HG02610 (cell line): Measurements from ENCODE around the gene AMH.

Experiments
- ATAC-seq: cut with Tn5 transposase; IDR thresholded peaks from one replicate; pipeline ENCODE4 v1.9.1; 2021; ENCODE audit warnings: mild to moderate bottlenecking, moderate library complexity; ENCODE audit not compliant: unreplicated experiment

AMH gene

GRCh38 chr19:2282862-2283237 is 33.7 kb downstream of the AMH start:
- ATAC-seq = no peak

GRCh38 chr19:2283835-2284507 is 34.8 kb downstream of the AMH start:
- no peak for ATAC-seq

- ATAC-seq = no peak
These were observed 37.4 kb downstream of the AMH start for GRCh38 chr19:2286402-2287140.

GRCh38 chr19:2287585-2288337 is 38.6 kb downstream of the AMH start:
- ATAC-seq = no peak

- ATAC-seq = no peak
These were observed 39.3 kb downstream of the AMH start for GRCh38 chr19:2288338-2288817.

GRCh38 chr19:2288818-2289713 is 39.9 kb downstream of the AMH start:
- no peak for ATAC-seq

GRCh38 chr19:2289714-2290435 is 40.8 kb downstream of the AMH start:
- ATAC-seq = no peak

DNA sequence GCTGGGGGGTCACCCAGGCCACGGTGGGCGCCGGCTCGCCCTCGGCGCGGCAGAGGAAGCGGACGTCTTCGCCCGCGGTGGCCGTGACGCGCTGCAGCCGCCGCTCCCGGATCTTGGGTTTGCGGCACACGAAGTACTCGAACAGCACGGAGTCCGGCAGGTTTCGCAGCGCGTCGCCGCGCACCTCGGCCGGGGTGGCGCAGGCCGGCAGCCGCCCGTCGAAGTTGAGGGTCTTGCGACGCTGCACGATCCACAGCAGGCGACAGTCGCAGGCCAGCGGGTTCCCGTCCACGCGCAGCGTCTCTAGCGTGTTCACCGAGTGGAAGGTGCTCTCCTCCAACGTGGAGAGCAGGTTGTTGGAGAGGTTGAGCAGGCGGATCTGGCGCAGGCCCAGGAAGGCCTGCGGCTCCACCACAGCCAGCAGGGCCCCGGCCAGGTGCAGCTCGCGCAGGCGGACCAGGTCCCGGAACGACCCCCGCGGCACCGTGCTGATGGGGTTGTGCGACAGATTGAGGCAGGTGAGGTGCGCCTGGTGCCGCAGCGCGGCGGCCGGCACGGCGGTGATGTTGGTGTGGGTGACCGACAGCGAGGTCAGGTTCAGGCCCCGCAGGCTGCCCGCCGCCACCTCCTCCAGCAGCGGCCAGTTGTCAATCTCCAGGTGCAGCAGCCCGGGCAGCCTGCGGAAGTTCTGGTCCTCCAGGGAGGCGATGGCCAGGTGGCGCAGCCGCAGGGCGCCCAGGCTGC is 41.5 kb downstream of the AMH start:
- no peak for ATAC-seq

- no peak for ATAC-seq
These were observed 42.1 kb downstream of the AMH start for GRCh38 chr19:2291185-2291751.

DNA sequence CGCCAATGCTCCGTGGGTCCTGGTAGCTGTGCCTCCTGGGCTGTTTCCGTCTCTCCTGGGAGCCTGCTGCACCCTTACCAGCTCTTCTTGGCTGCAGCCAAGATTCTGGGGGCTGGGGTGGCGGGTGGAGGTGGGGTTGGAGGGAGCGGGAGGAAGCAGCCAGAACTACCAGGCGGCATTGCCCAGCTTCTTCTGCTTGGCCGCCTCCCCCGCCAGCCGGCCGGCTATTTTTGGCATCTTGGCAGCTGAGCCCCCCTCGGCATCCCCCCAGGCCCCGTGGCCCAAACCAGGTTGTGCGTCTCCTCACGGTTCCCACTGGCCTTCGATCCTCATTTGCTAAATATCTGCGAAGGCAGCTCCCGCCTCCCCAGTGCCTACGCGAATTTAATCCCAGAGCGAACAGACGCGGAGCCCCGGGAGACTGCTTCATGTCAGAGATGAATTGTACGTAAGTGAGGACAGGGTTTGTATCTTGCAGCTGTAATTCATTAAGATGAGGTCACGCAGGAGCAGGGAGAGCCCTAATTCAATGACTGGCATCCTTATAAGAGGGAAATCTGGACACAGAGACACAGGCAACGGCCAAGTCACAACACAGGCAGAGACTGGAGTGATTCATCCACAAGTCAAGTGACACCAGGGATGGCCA is 45.7 kb downstream of the AMH start:
- ATAC-seq = no peak

GRCh38 chr19:2296141-2296540 is 47.0 kb downstream of the AMH start:
- ATAC-seq = no peak

DNA sequence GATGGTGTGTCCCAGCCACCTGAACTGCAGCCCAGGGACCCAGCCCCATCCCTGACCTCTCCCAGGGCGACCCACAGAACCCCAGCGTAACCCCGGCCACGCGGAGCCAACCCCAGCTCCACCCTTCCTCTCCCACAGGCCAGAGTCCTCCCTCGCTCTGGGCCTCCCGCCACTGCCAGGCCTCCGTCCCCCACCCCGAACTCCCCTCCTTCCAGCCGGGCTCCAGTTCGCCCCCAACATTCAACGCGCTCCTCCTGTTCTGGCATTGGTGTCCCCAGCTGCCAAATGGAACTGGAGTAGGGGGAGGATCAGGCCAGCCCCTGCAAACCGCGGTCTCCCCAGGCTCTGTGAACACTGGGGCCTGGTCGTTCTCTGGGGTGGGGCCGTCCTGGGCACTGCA is 51.4 kb downstream of the AMH start:
- no peak for ATAC-seq
